Measurements from ENCODE around the gene NUAK2.
"Not testable (repeated sequence)": the region's sequence is repeated elsewhere in the genome, so short reads cannot be mapped to it uniquely, and the experiment has no call there.

NUAK2 gene

DNA sequence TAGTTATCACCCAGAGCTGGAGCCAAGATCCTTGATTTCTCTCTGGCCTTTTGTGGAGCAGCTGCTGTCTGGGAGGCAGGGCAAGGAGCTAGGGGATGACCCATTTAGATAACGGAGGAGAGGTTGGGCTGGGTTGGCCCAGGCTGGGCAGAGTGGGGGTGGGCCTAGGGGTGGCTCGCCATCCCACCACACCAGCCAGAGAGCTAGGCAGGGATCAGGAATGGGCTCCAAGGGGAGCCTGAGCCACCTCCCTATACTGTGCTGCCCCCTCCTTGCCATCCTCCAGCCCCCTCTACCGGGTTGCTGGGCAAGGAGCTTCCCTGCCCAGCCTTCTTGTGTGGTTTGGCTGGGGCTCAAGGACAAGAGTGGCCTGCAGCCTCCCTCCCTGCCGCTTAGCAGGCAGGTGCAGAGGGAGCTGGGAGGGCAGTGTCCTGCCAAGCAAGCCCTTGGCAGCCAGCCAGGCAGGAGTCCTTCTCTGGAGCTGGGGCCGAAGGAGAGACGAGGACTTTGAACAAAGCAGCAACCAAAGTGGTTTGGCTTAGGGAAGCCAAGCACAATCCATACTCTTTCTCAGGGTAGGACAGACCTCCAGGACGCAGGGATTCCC, 4.1 kb downstream of the NUAK2 start:
- DNase-seq: peak; percentile 97

DNA sequence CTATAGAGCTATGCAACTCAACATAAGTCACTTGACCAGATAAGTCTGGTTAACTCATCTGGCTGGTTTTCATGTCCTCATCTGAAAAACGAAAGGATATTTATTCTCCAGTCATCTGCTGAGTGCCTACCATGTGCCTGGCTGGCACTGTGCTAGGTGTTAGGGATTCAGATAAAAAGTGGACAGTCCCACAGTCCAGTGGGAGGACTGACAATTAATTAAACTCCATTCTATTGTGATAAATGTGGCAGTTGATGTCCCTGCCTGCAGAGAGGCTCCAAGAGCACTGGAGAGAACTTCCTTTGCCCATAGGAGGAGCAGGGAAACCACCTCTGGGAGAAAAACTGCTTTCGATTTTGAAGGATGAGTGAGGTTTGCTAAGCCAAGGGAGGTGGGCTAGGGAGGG, 5.4 kb downstream of the NUAK2 start:
- DNase-seq: no peak

DNA sequence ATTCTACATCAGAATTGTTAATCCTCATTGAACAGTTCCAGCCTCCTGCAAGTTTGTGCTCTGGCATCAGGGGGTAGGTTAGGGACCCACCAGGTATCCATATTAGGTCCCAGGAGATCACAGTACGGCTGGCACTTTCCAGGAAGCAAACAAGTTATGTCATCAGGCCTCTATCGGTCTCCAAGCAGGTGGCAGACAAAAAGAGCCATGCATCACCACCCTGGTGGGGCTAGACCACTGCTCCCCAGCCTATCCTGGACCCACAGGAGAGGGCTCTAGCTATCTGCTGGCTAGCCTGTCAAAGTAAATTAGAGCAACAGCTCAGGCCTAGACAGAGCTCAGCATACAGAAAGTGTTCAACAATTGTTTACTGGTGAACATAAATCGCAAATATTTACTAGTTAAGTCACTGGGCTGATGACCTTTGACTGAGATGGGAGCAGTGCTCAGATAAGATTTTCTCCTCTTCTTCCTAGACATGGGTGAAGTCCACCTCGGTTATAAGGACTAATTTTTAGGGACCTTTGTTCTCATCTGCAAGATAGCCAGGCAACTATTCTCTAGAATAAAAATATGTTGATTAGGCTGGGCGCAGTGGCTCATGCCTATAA, 6.4 kb downstream of the NUAK2 start:
- no peak for DNase-seq

DNA sequence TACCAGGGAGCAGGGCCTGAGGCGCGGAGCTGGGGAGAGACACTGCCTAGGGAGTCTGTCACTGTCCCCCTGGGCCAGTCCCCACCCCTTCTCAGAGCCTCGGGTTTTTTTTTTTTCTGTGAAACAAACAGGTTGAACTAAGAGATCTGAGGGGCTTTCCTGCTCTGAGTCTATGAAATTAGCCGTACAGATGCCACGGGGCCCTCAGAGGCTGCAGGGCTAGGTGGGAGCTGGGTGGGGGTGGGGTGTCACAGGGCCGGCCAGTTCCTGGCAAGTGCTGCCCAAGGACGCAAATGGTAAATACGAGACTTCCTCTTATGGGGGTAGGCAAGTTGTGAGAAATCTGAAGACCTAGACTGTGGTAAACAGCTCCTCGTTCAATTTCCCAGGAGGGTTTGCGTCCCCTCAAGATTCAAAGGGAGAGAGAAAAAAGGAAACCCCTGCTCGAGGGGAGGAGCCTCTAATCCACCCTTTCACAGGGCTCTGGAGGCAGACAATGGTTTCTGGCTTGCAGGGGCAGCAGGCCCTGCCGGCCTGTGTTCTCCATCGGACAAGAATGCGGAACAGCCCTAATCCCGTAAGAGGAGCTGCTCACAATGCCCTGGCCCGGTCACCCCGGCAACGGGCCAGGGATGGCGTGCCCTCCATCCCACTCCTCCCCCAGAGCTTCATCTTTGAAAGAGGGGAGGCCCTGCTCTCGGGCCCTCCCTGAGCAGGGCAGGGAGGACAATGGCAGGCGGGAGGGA, 7.8 kb downstream of the NUAK2 start:
- no peak for DNase-seq

DNA sequence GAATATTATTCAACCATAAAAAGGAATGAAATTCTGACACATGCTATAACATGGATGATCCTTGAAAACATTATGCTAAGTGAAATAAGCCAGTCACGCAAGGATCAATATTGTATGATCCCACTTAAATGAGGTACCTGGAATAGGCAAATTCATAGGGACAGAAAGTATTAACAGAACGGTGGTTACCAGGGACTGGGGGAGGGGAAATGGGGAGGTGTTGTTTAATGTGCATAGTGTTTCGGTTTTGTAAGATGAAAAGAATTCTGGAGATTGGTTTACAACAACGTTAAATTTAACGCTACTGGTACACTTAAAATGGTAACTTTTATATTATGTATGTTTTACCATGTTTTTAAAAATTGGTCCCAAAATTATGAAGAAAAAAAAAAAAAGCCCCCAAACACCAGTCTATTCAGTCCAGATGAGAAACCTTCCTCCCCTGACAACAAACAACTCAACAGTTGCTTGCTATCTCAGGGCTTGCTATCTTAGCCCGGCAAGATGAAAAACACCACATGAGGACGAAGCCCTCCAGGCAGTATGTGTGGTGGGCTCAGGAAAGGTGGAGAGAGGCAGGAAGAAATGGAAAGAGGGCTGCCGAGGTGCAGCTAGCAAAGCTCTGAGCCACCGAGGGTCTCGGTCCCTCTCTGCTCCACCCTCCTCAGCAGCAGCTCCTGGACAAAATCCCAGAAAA, 8.5 kb downstream of the NUAK2 start:
- DNase-seq: no peak

DNA sequence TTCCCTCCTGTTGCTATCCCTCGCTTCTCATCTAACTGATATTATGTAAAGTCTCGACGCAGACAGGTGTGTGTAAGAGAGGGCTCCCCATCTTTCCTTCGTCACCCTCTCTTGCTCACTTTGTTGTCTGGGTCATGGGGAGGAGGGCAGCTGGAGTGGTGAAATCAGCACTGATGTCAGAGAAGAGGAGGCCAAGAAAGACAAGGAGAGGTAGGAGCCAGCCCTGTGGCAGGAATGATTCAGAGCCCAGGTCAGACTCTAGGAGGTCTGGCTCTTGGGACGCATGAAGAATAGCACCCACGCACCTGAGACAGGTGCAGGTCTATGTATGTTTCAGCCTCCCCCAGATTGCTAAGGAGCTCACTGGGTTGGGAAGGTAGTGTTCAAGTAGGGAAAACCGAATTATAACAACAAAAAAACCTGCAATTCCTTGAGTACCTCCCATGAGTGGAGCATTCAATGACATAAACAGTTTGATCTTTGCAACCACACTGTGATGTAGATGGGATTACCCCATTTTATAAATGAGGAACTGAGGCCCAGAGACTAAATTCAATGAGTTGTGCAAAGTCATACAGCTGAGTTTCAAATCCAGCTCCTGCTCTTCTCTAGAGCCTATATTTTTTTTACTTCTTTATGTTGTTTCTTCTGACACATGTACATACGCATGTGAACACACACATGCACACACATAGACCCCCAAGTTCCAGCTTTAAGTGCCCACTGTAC, 10.4 kb downstream of the NUAK2 start:
- DNase-seq: no peak

DNA sequence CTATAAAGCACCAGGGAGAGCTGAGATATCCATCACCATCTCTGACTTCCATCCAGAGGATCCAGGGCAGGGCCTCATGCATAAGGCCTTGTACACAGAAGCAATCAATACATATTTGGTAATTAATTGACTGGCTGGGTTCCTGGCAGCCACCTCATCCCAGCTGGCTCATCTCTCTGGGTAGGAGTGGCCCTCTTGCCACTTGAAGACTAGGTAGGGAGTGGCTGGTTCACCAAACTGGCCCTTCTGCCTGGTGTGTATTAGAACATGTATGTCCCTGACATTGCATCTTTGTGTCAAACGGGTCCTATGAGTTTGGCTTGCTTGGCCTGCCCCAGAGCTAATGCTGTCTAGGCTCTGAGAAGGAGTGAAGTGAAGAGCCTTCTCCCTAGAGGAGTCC, 11.8 kb downstream of the NUAK2 start:
- no peak for DNase-seq

DNA sequence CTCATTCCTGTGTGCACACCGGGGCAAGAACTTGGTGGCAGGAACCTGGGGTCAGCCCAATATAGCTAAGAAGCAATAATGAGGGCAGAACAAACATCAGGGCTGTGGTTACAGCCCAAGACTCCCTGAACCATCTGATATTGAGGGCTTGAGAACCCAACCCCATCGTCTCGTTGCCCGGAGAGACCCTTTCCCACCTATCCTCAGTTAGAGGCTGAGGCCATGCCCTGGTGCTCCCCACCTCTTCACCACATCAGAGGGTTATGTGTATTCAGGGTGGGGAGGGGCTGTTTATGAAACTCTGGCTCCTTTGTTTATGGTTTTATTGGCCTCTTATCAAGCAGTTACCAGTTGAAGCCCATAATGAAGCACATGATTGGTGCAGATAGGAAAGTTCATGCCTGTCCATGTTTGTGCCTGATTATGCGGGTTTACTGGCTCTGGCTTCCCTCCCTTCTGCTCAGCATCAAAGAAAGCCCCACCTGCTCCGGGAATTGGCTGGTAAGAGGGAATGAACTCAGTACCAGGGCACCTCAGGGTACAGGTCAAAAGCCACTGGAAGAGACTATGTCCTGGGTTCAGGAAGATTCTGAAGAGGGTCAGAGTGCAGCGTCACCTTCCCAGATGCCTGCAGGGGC, 14.5 kb downstream of the NUAK2 start:
- no peak for DNase-seq

DNA sequence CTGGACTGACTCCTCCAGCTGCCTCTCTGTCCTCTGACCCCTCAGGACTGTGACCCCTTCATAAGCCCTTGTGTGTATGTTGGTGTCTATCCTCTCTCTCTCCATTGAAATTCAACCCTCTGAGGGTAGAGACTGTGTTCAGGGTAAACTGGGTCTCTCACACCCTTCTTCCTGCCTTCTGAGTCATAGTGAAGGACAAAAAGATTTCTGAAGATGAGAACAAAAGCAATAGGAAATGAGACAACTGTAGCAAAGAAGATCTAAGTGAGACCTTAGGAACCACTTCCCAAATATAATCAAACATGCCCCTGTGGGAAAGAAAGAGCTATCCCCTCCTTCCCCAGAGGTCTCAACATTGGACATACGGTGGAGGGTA, 16.9 kb downstream of the NUAK2 start:
- DNase-seq: no peak

DNA sequence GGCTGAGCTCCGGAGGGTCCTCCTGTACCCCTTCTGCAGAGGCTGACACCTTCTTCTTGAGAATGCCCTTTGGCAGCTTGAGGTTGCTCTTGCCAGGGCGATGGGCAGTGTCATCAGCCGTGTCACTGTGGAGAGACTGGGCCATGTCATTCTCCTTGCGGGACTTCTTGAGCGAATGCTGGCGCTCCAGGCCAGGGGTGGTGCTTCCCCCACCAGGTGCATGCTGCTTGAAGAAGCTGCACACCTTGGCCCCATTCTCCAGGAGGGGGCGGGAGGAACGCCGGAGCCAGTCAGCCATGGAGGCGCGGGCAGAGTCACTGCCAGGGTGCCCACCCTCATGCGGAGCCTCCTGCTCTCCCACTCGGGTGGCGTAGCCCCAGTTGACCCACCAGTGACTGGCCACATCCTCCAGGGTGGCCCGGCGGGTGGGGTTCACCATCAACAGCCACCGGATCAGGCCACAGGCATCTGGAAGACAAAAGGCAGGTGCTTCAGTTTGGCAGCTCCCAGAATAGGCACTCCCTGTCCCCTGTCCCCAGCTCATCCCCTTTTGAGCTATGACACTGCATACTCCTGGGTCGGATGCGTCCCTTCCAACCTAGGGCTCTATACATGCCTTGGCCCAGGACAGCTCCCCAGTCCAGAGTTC, 17.4 kb downstream of the NUAK2 start:
- DNase-seq: no peak

DNA sequence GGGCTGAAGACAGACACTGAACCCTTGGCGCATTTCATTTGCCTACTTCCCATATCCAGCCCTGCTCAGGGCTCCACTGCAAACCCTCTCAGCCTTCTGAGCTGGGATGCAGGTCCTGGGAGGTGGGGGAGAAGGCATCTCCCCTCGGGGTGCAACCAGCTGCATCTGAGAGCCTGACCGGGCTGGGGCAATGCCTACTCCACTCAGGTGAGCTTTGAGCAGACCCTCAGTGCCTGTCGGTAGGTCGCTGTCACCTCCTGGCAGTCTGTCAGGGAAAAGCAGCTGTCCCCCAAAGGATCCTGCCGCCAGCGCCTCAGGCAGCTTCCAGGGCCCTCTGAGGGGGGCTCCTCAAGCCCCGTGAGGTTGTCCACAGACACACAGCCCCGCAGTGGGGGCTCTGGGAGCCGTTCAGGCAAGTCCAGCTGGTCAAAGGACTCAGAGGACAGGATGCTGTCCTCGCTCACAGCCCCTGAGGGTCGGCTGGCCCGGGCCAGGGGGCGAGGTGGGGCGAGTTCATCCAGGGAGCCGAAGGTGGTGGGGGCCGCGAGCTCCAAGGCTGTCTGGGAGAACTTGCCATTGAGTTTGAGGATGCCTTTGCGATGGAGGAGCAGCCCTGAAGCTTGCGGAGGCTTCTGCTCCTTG, 18.2 kb downstream of the NUAK2 start:
- no peak for DNase-seq

DNA sequence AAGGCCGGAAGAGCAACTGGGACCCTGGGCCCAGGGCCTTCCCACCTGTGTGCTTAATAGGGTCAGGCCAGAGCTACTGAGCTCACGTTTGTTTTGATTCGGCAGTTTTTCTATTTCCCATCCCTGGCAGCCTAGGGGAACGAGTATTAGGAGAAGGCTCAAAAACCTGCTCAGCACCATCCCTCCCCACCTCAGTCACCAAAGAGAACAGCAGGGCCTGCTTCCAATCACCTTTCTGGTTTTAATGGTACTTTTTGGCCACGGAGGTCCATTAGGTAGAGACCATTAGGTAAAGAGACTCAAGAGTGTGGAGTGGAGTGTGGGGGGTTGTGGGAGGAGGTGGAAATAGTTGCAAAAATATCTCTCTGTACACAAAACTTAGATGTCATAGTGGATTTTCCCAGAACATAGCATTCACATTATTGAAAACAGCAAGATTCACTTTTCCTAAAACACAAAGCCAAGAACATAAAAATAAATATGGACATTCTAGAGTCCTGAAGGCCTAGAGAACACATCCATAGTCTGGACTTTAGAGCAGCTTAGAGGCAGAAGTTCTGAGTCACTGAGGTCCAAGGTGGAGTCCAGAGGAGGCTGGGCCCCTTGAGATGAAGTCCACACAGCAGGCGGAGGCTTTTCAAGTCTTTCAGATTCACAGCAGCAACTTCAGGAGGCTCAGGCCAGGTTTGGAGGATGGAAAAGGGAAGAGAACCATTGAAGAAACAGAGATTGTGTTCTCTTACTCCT, 19.5 kb downstream of the NUAK2 start:
- no peak for DNase-seq

DNA sequence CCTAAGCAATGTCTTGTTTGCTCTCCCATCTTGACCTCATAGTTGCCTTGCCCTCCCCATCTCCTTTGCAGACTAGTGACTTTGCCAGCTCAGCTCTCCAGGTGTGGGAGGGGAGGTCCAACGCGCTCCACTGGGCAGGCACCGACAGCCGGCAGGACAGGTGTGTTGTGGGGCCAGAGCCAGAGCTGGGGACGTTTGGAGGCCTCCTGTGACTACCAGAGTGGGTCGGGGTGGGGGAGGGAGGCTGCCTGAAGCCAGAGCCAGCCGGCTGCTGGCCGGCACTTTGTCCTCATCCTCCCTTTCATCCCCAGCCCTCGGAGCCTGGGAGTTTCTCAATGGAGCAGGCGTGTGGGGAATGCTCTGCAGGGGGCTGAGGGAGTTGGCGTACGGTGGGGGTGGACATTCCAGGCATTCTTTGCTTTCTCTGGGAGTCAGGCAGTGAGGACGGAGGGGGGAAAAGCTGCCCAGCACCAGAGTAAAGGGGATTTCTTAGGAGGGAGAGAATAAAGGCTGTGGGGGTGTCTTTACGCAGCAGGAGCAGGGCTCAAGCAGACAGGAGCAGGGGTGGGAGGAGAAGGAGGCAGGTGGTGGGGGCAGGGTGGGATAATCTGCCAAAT, 20.2 kb downstream of the NUAK2 start:
- DNase-seq: peak; percentile 13

DNA sequence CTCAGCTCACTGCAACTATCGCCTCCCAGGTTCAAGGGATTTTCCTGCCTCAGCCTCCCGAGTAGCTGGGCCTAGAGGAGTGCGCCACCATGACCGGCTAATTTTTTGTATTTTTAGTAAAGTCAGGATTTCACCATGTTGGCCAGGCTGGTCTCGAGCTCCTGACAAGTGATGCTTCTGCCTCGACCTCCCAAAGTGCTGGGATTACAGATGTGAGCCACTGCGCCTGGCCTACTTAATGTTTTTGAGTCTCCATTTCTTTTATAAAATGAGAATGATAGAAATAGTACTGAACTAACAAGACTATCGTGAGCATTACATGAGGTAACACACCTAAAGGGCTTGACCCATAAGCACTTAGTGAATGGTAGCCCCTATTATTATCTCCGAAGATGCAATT, 21.4 kb downstream of the NUAK2 start:
- no peak for DNase-seq

DNA sequence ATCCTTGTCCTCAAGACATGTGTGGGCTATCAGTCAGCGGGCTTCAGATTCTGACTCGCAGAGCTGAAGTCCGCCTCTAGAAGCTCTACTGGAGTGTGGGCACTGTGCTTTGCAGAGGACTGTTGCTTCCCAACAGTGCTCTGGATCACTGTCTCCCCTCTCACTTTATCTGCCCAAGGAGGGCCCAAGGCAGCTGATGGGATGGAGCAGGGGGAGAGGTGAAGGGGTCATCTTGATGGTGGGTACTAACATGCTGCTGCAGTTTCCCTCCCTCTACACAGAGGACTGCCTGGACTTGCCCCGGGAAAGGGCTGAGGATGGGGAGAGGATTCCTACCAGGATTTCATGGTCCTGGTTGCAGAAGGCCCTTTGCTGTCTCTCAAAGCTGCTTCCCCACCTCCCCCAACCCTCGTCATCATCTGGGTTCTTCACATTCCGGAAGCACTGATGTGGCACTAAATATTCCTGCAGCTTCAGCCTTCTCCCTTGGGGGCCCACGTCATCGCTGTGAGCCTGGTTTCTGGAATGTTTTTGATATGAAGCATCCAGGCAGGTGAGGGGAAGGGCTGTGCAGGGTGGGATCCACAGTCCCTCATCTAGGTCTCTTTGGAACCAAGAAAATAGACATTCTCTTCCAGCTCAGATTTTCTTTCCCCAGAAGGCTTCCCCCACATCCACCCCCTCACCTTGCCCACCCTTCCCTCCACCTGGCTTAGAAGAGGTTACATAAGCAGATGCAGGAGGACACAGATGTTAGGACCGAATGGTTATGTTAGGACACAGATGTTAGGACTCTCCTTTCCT, 23.2 kb downstream of the NUAK2 start:
- no peak for DNase-seq

DNA sequence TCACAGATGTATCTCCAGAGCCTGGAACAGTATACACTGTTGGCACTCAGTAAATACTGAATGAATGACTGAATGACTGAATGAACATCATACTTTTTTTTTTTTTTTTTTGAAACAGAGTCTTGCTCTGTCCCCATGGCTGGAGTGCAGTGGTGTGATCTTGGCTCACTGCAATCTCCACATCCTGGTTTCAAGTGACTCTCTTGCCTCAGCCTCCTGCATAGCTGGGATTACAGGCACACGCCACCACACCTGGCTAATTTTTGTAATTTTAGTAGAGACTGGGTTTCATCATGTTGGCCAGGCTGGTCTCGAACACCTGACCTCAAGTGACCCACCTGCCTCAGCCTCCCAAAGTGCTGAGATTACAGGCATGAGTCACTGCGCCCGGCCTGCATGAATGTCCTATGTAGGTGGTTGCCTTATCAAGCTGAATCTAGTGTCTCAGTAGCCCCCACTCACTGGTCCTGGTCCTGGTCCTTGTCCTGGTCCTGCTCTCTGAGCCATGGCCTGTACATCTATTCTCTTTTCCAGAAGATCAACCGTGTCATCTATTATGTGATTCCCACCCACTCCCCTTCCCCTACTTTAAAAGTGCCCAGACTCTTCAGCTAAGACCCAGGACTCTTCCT, 23.9 kb downstream of the NUAK2 start:
- DNase-seq: not testable (repeated sequence)

DNA sequence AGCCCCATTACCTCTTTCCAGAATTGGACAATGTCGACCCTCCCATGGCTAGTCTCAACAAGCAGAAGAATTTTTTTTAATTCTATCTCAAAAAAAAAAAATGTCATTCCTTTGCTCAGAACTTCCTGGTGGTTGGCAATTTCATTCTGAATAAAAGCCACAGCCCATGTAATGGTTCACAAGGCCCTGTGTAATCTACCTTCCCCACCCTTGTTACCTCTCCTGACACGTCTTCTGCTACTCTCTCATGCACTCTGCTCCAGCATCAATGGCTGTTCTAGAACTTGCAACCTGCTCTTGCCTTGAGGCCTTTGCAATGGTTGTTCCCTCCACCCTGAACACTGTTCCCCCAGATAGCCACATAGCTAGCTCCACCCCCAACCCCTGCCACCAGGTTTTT, 25.4 kb downstream of the NUAK2 start:
- no peak for DNase-seq

DNA sequence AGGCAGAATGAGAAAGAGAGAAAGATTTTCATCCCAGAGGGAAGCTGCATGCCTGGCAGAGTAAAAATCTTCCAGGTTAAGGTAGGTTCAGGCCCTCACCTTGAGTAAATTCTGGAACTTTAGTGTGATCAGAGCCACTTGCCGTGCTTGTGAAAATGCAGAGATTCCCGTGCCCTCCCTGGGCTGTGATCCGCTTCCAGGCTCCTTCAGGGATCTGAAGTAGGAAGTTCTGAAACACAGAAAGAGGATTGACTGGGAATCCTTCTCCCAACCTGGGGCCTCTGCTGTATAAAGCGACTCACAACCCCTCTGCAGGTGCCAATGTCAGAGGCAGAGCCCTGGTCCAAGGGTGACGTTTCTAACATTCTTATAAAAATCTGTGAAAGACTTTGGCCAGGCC, 26.6 kb downstream of the NUAK2 start:
- no peak for DNase-seq
